ENCODE results near the gene FCHO1.
"Not testable (repeated sequence)": the region's sequence is repeated elsewhere in the genome, so short reads cannot be mapped to it uniquely, and the experiment has no call there.

DNA sequence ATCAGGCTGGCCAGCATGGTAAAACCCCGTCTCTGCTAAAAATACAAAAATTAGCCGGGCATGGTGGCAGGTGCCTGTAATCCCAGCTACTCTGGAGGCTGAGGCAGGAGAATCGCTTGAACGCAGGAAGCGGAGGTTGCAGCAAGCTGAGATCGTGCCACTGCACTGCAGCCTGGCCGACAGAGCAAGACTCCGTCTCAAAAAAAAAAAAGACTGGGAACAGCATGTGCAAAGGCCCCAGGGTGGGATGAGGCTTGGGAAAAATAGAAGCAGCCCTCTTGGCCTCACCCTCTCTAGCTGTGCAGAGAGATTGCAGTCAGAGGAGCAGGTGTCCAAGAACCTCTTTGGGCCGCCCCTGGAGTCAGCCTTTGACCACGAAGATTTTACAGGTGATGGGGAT is 26.6 kb downstream of the FCHO1 start:
- TF ChIP-seq, protein P1, sequence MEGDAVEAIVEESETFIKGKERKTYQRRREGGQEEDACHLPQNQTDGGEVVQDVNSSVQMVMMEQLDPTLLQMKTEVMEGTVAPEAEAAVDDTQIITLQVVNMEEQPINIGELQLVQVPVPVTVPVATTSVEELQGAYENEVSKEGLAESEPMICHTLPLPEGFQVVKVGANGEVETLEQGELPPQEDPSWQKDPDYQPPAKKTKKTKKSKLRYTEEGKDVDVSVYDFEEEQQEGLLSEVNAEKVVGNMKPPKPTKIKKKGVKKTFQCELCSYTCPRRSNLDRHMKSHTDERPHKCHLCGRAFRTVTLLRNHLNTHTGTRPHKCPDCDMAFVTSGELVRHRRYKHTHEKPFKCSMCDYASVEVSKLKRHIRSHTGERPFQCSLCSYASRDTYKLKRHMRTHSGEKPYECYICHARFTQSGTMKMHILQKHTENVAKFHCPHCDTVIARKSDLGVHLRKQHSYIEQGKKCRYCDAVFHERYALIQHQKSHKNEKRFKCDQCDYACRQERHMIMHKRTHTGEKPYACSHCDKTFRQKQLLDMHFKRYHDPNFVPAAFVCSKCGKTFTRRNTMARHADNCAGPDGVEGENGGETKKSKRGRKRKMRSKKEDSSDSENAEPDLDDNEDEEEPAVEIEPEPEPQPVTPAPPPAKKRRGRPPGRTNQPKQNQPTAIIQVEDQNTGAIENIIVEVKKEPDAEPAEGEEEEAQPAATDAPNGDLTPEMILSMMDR (optimal IDR thresholded peaks at IDR 0.05 in 1 of 3, IDR thresholded peaks at IDR 0.05 in 1 of 3, conservative IDR thresholded peaks at IDR 0.05 in 1 of 3; ENCODE audit: extremely low read depth in 1 of 3, insufficient read depth in 2 of 3, low read length in 3 of 3) = not testable (repeated sequence)
- not testable (repeated sequence) for TF ChIP-seq EZH2 (IDR thresholded peaks at IDR 0.05; ENCODE audit: low read length)

Data from keratinocyte (primary cell).